ENCODE results near the gene IFT52. TPM values are rescaled to one million over a fixed set of nuclear protein-coding genes. Genes with fewer than 3 reads are reported as not detected.
A peak's percentile ranks its signal among the peaks of the same experiment; 100 is the strongest.
"Not testable (repeated sequence)": the region's sequence is repeated elsewhere in the genome, so short reads cannot be mapped to it uniquely, and the experiment has no call there.

Gene IFT52
- total RNA-seq, 2 experiments from 2014 or later, result 14.4 to 16.6 TPM

DNA sequence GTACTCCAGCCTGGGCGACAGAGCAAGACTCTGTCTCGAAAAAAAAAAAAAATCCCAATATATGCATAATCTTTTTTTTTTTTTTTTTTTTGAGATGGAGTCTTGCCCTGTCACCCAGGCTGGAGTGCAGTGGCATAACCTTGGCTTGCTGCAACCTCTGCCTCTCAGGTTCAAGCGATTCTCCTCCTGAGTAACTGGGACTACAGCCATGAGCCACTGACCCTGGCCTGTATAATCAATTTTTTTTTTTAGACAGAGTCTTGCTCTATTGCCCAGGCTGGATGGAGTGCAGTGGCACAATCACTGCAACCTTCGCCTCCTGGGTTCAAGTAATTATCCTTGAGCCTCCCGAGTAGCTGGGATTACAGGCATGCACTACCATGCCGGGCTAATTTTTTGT is 64.4 kb downstream of the IFT52 start:
- not testable (repeated sequence) for H3K4me1 Mint-ChIP-seq, DNase-seq, H3K27me3 Mint-ChIP-seq, H3K9me3 Mint-ChIP-seq, H3K27ac Mint-ChIP-seq, H3K36me3 Mint-ChIP-seq, H3K4me3 Mint-ChIP-seq

DNA sequence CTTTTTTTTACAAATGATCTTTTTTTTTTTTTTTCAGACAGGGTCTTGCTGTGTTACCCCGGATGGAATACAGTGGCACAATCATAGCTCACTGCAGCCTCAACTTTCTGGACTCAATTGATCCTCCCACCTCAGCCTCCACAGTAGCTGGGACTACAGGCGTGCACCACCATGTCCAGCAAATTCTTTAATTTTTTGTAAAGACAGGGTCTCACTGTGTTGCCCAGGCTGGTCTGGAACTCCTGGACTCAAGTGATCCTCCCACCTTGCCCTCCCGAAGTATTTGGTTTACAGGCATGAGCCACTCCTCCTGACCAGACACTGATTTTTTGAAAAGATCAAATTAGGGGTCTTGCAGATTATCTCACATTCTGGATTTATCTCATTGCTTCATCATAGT is 65.2 kb downstream of the IFT52 start:
- Mint-ChIP-seq H3K27me3 (no peaks in the 10 kb centered on the region), H3K27ac (peak overlapping the region; percentile 45), H3K36me3 (no peaks in the 10 kb centered on the region), H3K4me1 (peaks cover 9% of the 10 kb centered on the region), H3K9me3 (no peaks in the 10 kb centered on the region), H3K4me3 (peak overlapping the region; percentile 93)
- DNase-seq, result no peak

DNA sequence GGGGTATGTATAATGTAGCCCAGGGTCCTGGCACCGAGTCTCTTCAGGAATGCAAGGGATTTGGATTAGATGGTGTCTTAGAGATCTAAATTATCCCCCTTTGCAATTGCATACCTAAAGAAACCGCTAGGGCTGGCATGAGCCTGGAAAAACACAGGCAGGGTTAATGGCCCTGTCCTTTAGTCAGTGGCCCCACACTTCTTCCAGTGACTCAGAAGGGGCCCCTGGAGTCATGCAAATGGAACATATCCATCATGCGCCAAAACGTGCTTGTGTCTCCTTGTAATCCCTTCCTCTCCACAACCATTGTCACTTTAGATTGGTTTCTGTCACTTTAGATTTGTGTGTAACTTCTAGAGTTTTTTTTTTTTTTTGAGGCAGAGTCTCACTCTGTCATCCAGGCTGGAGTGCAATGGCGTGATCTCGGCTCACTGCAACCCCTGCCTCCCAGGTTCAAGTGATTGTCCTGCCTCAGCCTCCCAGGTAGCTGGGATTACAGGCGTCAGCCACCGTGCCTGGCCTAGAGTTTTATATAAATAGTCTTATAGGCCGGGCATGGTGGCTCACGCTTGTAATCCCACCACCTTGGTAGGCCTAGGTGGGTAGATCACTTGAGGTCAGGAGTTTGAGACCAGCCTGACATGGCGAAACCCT is 67.5 kb downstream of the IFT52 start:
- no peaks in the 10 kb centered on the region for H3K27me3 Mint-ChIP-seq

GRCh38 chr20:43658723-43659419 is 68.1 kb downstream of the IFT52 start:
- Mint-ChIP-seq H3K4me1 (peaks cover 9% of the 10 kb centered on the region), H3K4me3 (peak overlapping the region; percentile 29)
- no peak for DNase-seq

More for the DNA sequence above, 67.5 kb downstream of the IFT52 start:
- H3K27ac Mint-ChIP-seq, result peak overlapping the region; percentile 95
- H3K36me3 Mint-ChIP-seq, result no peaks in the 10 kb centered on the region
- H3K9me3 Mint-ChIP-seq, result no peaks in the 10 kb centered on the region
- peaks cover 9% of the 10 kb centered on the region for H3K4me1 Mint-ChIP-seq
- peak; percentile 67 for DNase-seq
- H3K4me3 Mint-ChIP-seq, result peak overlapping the region; percentile 93

DNA sequence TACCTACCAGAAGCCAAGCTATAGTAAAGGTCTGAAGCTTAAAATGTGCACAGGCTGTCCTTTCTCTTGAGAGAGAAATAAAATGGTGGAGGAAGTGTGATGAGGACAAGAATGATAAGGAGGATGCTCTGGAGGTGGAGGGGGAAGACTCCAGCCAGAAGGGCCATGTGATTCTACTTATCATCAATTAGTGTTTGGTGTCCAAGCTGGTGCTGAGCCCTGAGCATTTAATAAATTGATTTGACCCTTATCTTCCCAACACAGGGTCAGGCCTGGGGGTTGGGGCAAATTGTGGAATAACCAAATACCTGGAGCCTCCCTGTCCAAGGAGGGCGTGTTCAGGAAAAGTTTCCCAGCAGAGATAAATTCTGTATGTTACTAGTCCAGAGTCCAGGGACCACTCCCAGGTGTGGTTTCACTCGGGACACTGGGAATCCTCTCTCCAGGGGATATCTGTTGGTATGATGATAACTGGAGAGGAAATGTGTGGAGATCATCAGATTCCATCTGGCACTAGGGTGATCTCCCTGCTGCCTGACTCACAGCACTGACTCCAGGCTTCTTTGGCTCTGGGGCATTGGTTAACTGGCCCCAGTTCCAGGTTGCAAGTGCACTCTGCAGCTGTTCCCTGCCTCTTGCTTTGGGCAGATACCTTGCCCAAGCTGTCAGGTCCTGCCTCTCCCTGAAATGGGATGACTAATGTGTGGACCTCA is 72.4 kb downstream of the IFT52 start:
- DNase-seq, result no peak
- H3K4me1 Mint-ChIP-seq, result peaks cover 4% of the 10 kb centered on the region
- peaks cover 10% of the 10 kb centered on the region for H3K27me3 Mint-ChIP-seq
- H3K36me3 Mint-ChIP-seq, result no peaks in the 10 kb centered on the region
- H3K9me3 Mint-ChIP-seq, result no peaks in the 10 kb centered on the region
- no peak overlapping the region for H3K4me3 Mint-ChIP-seq
- H3K27ac Mint-ChIP-seq, result no peak overlapping the region

More at GRCh38 chr20:43658723-43659419, 68.1 kb downstream of the IFT52 start:
- Mint-ChIP-seq H3K27ac (peak overlapping the region; percentile 54), H3K27me3 (no peaks in the 10 kb centered on the region), H3K9me3 (no peaks in the 10 kb centered on the region), H3K36me3 (no peaks in the 10 kb centered on the region)

DNA sequence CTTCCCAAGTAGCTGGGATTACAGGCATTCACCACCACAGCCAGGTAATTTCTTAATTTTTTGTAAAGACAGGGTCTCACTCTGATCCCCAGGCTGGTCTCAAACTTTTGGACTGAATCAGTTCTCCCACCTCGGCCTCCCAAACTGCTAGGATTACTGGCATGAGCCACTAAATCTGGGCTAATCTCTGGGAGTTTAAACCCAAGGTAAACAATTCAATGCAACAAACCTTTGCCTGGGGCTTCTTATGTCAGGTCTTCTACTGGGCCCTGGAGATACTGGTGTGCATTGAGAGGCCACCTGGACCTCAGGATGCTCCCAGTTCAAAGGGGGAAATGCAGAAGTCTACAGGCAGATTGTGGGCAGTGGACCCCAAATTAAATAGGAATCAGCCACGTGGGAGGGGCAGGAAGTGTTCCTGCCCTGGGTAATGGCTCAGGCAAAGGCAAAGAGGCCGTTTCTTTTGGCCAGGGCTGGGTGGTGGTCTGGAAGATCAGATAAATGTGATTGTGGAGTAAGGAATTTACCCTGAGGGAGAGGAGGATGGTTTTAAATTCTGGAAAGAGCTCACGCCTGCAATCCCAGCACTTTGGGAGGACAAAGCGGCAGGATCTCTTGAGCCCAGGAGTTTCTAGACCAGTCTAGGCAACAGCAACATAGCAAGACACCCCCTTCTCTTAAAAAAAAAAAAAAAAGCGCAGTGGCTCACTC is 74.9 kb downstream of the IFT52 start:
- Mint-ChIP-seq H3K27me3 (peaks cover 35% of the 10 kb centered on the region), H3K9me3 (no peaks in the 10 kb centered on the region), H3K36me3 (peaks cover 22% of the 10 kb centered on the region), H3K27ac (no peak overlapping the region), H3K4me3 (peak overlapping the region; percentile 20), H3K4me1 (peaks cover 7% of the 10 kb centered on the region)
- no peak for DNase-seq

DNA sequence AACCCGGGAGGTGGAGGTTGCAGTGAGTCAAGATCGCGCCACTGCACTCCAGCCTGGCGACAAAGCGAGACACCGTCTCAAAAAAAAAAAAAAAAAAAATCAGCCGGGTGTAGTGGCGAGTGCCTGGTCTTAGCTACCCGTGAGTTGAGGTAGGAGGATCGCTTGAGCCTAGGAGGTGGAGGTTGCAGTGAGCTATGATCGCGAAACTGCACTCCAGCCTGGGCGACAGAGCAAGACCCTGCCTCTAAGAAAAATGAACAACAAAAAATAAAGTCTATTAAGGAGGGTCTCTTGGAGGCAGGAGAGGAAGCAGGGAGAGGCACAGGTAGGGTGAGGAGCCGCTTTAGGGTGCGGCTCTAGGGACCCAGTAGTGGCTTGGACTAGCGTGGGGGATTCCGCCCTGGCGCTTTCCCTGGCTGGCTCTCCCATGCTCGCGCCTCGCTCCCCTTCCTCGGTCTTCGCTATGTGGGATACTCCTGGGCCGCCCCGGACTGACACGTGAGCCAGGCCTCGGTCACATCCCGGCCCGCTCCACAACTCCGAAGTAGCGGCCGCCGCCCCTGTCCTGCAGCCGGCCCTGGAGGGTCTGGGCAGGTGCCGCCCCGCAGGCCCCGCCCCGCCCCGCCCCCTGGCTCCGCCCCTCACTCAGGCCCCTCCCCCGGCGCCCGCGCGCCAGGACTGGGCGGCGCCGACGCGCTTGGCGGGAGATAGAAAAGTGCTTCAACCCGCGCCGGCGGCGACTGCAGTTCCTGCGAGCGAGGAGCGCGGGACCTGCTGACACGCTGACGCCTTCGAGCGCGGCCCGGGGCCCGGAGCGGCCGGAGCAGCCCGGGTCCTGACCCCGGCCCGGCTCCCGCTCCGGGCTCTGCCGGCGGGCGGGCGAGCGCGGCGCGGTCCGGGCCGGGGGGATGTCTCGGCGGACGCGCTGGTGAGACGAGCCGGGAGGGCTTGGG is 75.9 kb downstream of the IFT52 start, which contains the start of gene MYBL2:
Gene MYBL2, plus strand, starts transcription at position 739 of the 953 bp plus-strand sequence. Its CDS starts 170 bp downstream, at position 909.
- Mint-ChIP-seq H3K9me3 (no peaks in the 10 kb centered on the region), H3K27ac (peak within 1 kb of the TSS; percentile 86), H3K27me3 (peaks cover 38% of the 10 kb centered on the region), H3K4me1 (peaks cover 7% of the 10 kb centered on the region), H3K36me3 (peaks cover 24% of the 10 kb centered on the region), H3K4me3 (peak within 1 kb of the TSS; percentile 86)
- peak; percentile 77 for DNase-seq

DNA sequence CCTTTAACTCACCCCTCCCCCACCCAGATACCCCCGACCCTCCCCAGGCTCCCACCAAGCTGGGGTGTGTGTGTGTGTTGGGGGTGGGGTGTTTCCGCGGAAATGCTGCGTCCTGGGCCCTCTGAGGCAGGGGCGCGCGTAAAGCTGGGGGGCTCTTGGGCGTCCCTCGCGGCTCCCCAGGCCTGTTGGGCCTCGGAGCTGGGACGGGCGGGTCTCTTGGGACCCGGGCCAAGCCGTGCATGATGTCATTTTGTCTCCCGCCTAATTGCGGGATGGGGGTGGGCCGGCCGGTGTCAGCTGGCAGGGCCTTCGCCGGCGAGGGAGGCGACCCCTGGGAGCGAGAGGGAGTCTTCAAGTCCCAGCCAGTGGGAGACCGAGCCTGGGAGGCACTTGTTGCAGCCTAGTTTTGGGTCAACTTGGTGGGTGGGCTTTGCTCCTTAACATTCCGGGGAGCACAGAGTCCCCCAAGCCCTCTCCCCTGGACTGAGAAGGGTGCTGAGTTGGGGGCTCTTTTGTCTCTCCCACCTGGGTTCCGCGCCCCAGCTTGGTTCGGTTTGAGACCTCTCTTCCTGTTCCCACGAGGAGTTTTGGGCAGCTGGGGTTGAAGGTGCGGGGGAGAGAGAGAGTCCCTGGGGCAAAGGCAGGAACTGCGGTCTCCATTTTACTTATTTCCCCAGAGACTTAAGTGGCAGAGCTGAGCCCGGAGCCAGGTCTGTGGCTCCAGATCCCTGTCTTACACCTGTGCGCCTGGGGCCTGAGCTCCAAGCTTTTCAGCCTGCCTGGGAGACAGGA is 76.8 kb downstream of the IFT52 start:
- H3K27me3 Mint-ChIP-seq, result peaks cover 38% of the 10 kb centered on the region
- peak; percentile 44 for DNase-seq
- H3K27ac Mint-ChIP-seq, result peak overlapping the region; percentile 86
- peaks cover 7% of the 10 kb centered on the region for H3K4me1 Mint-ChIP-seq
- no peaks in the 10 kb centered on the region for H3K9me3 Mint-ChIP-seq
- H3K4me3 Mint-ChIP-seq, result peak overlapping the region; percentile 86
- H3K36me3 Mint-ChIP-seq, result peaks cover 31% of the 10 kb centered on the region

DNA sequence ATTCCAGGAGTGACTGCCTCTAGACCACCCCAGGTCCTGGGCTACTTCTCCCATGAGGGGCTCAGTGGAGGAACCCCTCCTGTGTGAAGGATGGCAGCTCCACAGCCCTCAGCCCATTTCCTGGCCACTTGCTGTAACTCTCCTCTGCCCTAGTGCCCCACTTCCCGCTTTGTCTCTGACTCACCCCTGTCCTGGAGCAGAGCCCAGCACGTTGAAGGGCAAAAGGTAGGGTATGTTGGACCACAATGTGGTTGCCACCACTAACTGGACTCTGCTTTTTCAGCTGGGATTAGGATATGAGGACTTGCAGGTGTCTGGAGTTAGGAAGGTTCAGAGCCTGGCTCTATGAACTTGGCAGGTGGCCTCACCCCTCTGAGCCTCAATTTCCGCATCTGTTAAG is 78.6 kb downstream of the IFT52 start:
- Mint-ChIP-seq H3K4me3 (no peak overlapping the region), H3K36me3 (peaks cover 40% of the 10 kb centered on the region), H3K27me3 (peaks cover 43% of the 10 kb centered on the region), H3K27ac (no peak overlapping the region), H3K9me3 (peaks cover 3% of the 10 kb centered on the region), H3K4me1 (peaks cover 7% of the 10 kb centered on the region)
- DNase-seq, result no peak

DNA sequence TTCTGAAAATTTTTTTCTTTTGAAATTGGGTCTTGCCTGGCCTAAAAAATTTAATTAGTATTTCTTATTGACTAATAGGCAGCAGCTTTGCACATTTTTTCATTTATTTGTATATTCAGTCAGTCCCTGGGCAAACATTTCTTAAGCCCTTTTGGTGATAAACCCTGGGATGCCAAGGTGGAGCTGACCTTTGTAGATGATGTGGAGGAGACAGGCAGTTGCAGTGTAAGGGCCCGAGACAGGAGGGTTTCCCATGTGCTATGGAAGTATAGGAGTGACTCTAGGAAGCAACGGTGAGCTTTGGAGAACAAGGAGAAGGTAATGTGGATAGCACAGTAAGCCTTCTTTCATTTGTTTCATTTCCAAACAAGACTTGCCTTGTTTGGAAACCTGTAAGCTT is 79.7 kb downstream of the IFT52 start:
- no peak overlapping the region for H3K27ac Mint-ChIP-seq
- H3K36me3 Mint-ChIP-seq, result peaks cover 49% of the 10 kb centered on the region
- H3K9me3 Mint-ChIP-seq, result peaks cover 3% of the 10 kb centered on the region
- H3K27me3 Mint-ChIP-seq, result peaks cover 43% of the 10 kb centered on the region
- H3K4me1 Mint-ChIP-seq, result peaks cover 7% of the 10 kb centered on the region
- DNase-seq, result no peak
- H3K4me3 Mint-ChIP-seq, result no peak overlapping the region

- Mint-ChIP-seq H3K27me3 (peaks cover 5% of the 10 kb centered on the region), H3K4me3 (no peak overlapping the region), H3K36me3 (peaks cover 56% of the 10 kb centered on the region)
Observed at GRCh38 chr20:43676368-43676767, 85.6 kb downstream of the IFT52 start.

DNA sequence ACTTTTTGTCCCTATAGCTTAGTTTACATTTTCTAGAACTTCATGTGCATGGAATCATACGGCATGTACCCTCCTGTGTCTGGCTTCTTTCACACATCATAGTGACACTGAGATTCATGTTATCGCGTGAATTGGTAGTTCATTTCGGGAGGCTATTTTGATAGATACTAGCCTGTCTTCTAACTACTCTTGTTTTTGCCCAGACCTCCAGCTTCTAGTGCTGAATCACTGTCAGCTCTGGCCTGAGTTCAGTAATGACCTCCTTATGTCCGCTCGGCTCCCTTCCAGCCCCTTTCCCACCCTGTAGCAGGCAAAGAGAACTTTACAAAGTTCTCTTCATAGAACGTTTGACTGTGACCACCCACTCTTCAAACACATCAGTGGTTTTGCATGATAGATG is 90.2 kb downstream of the IFT52 start:
- H3K27ac Mint-ChIP-seq, result no peak overlapping the region
- no peaks in the 10 kb centered on the region for H3K9me3 Mint-ChIP-seq
- peaks cover 9% of the 10 kb centered on the region for H3K4me1 Mint-ChIP-seq
- no peak overlapping the region for H3K4me3 Mint-ChIP-seq
- DNase-seq, result no peak
- peaks cover 36% of the 10 kb centered on the region for H3K36me3 Mint-ChIP-seq
- no peaks in the 10 kb centered on the region for H3K27me3 Mint-ChIP-seq

More at GRCh38 chr20:43676368-43676767, 85.6 kb downstream of the IFT52 start:
- Mint-ChIP-seq H3K27ac (no peak overlapping the region), H3K9me3 (peaks cover 3% of the 10 kb centered on the region), H3K4me1 (peaks cover 4% of the 10 kb centered on the region)
- DNase-seq, result no peak

DNA sequence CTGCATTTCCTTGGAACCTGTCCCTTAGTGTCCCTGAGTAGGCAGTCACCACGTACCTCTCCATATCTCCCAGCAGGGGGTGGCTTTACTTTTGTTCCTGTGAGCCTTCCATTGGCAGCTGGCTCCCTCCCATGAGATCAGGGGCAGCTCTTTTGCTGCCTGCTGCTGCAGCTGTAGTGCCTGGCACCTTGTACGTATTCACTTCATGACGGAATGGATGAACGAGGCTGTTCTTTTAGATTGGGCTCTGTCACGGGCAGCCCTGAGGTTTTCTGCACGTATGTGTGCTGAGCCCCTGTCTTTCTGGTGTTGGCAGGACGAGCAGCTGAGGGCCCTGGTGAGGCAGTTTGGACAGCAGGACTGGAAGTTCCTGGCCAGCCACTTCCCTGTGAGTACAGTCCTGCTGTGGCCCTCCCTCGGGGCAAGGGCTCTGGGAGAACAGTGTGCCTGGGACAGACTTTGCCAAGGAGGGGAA is 90.8 kb downstream of the IFT52 start:
- Mint-ChIP-seq H3K9me3 (no peaks in the 10 kb centered on the region), H3K4me1 (peaks cover 9% of the 10 kb centered on the region), H3K4me3 (no peak overlapping the region), H3K27ac (no peak overlapping the region), H3K27me3 (no peaks in the 10 kb centered on the region), H3K36me3 (peaks cover 36% of the 10 kb centered on the region)
- no peak for DNase-seq

Data from activated naive CD8-positive, alpha-beta T cell treated with anti-CD3 and anti-CD28 coated beads for 36 hours (primary cell).